Inferior parietal cortex (tissue), 1 donor: Measurements from ENCODE around the gene UROD.
"Not testable (repeated sequence)": the region's sequence is repeated elsewhere in the genome, so short reads cannot be mapped to it uniquely, and the experiment has no call there.

Experiments used
- DNase-seq: peaks from one replicate; pipeline ENCODE4 v3.0.0-alpha.2; 2016; ENCODE audit errors: extremely low spot score

The UROD gene

GRCh38 chr1:45011837-45012638, at the start of gene UROD:
Gene UROD, plus strand, starts transcription at chr1:45012254. Its CDS starts 12 bp downstream, at chr1:45012266.
- DNase-seq: peak; percentile 99

- DNase-seq: no peak
Observed at GRCh38 chr1:44962729-44963128, 49.3 kb upstream of the UROD start.

- DNase-seq: no peak
Observed at GRCh38 chr1:44964396-44964795, 47.7 kb upstream of the UROD start.

GRCh38 chr1:44970317-44970716, 41.7 kb upstream of the UROD start:
- DNase-seq: no peak

- DNase-seq: no peak
Observed at GRCh38 chr1:44973645-44974044, 38.4 kb upstream of the UROD start.

- DNase-seq: no peak
Observed at GRCh38 chr1:44976252-44976651, 35.8 kb upstream of the UROD start.

GRCh38 chr1:44977372-44977771, 34.7 kb upstream of the UROD start:
- DNase-seq: not testable (repeated sequence)

- DNase-seq: no peak
Observed at GRCh38 chr1:44985747-44986359, 26.2 kb upstream of the UROD start.

GRCh38 chr1:44988531-44989156, 23.4 kb upstream of the UROD start:
- DNase-seq: no peak

GRCh38 chr1:44994309-44994898, 17.6 kb upstream of the UROD start:
- DNase-seq: no peak

GRCh38 chr1:44995467-44996238, 16.4 kb upstream of the UROD start:
- DNase-seq: no peak

GRCh38 chr1:44999232-44999631, 12.8 kb upstream of the UROD start:
- no peak for DNase-seq

- DNase-seq: no peak
Observed at GRCh38 chr1:45001011-45001481, 11.0 kb upstream of the UROD start.

GRCh38 chr1:45001576-45001975, 10.5 kb upstream of the UROD start:
- not testable (repeated sequence) for DNase-seq

- DNase-seq: no peak
Observed at GRCh38 chr1:45002650-45003645, 9.1 kb upstream of the UROD start.

GRCh38 chr1:45003741-45004140, 8.3 kb upstream of the UROD start:
- DNase-seq: no peak

GRCh38 chr1:45004281-45004920, 7.7 kb upstream of the UROD start:
- DNase-seq: no peak

GRCh38 chr1:45005761-45006160, 6.3 kb upstream of the UROD start:
- DNase-seq: no peak

- DNase-seq: no peak
Observed at GRCh38 chr1:45007311-45007710, 4.7 kb upstream of the UROD start.

- DNase-seq: no peak
Observed at GRCh38 chr1:45008076-45008475, 4.0 kb upstream of the UROD start.
